Panc1 (cell line): ENCODE measurements around the gene CMTM6.

ENCODE experiments used
- CTCF ChIP-seq: fragments of 450-650 bp; IDR thresholded peaks from 2 replicates; pipeline ENCODE4 v1.5.1; 2017; ENCODE audit warnings: mild to moderate bottlenecking
- POLR2AphosphoS5 ChIP-seq: IDR thresholded peaks from 2 replicates; pipeline ENCODE4 v1.6.1; 2012; ENCODE audit warnings: mild to moderate bottlenecking, low read depth, low read length, moderate library complexity
- REST ChIP-seq, 2 experiments: IDR thresholded peaks; 2 replicates each; pipeline ENCODE4 v1.6.1; 2011 to 2012; ENCODE audit warnings: low read depth in 2 of 2, control low read depth in 1 of 2, low read length in 1 of 2, mild to moderate bottlenecking in 1 of 2, moderate library complexity in 1 of 2; ENCODE audit not compliant: insufficient read depth in 1 of 2

GRCh38 chr3:32434206-32434605 is 68.4 kb downstream of the CMTM6 start:
- TF ChIP-seq CTCF (no peak), REST (IDR thresholded peaks at IDR 0.05; ENCODE audit: insufficient read depth in 1 of 2, low read depth in 2 of 2, low read length in 1 of 2) (no peak), POLR2AphosphoS5 (no peak)
